ENCODE results near the gene SIRPB2.

Gene SIRPB2

DNA sequence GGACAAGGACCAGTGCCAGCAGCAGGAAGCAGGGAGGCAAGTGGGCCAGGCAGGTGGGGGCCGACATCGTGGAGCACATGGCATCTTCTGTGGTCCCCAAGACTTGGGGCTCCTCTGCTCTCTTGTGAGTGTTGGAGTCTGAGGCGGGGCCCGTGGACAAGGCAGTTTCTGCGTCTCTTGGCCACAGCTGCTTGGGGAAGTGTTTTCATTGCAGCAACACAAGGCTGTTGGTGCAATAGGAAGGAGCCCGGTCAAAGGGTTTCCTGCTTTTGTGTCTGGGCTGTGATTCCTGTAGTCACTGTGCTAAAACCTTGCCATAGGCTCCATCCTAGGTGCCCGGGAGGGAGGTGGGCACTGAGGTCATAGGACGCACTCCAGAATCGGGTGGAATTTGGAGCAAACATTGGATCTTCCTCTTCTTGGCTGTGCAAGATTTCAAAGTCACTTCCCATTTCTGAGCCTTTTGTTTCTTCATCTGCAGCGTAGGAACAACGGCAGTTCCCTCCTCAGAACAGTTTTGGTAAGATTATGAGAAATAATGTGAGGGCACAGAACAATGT lies at the start of gene SIRPB2:
Gene SIRPB2, minus strand, starts transcription at position 140 of the 560 bp plus-strand sequence. Its CDS starts 61 bp downstream, at position 79.
- no peak for DNase-seq (ENCODE audit: low read depth in 3 of 3, low spot score in 1 of 3)

DNA sequence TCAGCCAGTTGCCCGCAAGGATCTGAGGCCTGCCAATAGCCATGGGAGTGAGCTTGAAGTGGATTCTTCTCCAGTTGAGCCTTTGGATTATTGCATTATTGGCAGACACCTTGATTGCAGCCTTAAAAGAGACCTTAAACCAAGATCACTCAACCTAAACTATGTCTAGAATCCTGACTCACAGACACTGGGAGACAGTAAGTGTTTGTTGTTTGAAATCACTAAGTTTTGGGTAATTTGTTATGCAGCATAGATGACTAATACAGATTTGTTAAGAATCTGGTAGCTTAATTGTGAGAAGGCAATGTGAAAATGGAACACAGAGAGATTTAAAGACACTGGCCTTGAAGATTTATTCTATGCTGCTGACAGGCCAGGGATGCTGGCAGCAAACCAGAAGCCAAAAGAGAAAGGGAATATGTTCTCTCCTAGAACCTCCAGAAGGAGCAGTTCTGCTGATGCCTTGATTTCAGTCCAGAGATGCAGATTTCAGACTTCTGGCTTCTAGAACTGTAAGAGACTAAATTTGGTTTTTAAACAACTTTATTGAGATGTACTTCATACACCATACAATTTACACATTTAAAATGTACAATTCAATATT lies 48.7 kb upstream of the SIRPB2 start:
- no peak for DNase-seq (ENCODE audit: low read depth in 3 of 3, low spot score in 1 of 3)

DNA sequence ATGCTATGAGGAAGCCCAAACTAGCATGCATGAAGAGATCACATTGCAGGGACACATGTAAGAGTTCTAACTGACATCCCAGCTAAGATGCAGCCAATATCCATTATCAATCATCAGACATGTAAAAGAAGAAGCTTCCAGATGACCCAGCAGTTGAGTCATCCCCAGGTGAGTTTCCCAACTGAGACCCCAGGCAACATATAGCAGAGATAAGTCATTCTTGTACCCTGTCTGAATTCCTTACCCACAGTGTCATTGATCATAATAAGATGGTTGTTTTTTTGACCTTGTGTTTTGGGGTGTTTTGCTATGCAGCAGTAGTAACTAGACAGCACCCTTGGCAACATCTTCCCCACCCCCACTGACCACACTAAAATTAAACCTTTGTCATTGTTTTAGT lies 47.4 kb upstream of the SIRPB2 start:
- DNase-seq (ENCODE audit: low read depth in 3 of 3, low spot score in 1 of 3): no peak

DNA sequence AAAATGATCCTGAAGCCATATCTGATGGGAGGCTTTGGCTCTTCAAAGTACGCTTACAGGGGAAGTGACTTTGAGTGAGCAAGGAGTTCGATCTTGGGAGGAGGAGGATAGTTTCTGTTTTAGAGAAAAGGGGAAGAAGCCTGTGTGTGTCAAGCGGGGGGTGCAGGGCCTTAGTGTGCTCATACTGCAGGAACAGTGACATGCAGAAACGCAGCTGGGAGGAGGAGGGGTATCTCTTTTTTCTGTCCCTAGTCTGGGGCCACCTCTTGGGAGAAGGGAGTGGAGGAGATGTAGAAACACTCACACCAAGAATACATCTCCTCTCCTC lies 46.5 kb upstream of the SIRPB2 start:
- DNase-seq (ENCODE audit: low read depth in 3 of 3, low spot score in 1 of 3): no peak

DNA sequence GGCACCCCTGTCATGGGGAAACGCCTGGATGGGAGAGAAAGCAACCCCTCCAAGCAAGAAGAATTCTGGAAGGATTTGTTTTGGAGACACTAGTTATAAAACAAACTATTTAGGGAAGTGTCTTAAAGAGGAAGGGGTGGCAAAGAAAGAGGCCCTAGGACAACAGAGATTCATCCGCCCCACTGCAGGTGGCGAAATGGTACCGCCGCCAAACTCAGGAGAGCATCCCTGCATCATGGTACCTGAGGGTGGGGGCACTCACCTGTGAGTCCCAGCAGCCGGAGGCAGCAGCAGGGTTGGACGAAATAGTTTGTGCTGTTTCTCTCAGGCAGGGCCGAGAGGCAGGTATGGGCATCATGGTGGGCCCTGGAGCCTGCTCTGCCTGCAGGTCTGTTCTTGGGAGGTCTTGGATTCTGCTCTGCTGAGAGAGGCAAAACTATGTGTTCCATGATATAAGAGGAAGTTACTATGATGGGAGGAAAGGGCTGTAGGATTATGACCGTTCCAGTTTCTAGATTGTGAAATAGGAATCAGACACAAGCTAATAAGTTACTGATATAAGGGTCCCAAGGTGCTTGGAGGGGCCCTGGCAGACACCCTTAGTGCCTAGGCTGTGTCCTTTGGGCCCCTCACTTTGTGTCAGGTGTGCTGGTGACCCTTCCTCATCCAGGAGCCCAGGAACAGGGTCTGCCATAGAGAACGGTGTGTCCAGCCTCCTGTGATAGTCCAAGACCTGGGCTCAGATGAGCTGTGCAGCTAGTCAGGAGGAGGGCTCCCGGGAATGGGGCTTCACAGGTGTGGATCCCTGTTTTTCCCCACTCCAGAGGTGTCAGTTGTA lies 45.9 kb upstream of the SIRPB2 start:
- no peak for DNase-seq (ENCODE audit: low read depth in 3 of 3, low spot score in 1 of 3)

DNA sequence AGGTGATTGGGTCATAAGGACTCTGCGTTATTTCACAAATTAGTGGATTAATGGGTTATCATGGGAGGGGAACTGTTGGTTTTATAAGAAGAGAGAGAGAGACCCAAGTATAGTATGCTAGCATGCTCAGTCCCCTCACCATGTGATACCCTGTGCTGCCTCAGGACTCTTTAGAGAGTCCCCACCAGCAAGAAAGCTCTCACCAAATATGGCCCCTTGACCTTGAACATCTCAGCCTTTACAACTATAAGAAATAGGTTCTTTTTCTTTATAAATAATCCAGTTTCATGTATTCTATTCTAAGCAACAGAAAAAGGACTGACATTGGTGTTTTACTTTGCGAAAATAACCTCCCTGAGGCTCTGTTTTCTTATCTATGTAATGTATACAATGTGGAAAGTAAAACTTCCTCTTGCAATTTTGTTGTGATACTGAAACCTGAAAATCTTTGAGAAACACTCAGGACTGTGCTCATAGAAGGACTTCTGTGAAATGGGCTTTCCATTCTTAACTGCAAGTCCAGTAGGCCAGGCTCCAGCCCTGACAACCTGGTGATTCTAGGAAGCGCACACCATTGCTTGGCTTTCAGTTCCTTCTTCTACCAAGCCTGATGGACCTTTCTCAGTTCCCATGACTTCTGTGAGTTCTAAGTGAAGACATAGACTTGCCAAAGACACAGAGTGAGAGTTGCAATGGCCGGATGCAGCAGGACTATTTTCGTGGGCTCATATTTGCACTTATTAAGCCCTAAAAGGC lies 44.4 kb upstream of the SIRPB2 start:
- no peak for DNase-seq (ENCODE audit: low read depth in 3 of 3, low spot score in 1 of 3)

DNA sequence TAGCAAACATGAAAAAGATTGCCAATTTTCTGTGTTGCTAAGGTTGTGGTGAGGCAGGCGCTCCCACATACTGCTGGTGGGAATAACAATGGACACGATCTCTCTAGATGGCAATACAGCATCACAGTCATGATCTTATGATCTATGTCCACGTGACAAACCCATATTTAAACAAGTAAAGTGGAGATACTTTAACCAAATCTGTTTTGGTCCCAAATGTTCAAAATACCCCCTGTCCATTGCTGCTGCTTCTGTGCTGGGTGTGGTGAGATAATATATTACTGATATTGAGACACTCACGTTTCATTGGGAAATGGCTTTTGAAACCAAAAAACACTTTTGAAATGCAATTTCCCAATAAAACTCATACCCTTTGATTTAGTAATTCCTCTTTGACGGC lies 43.3 kb upstream of the SIRPB2 start:
- no peak for DNase-seq (ENCODE audit: low read depth in 3 of 3, low spot score in 1 of 3)

DNA sequence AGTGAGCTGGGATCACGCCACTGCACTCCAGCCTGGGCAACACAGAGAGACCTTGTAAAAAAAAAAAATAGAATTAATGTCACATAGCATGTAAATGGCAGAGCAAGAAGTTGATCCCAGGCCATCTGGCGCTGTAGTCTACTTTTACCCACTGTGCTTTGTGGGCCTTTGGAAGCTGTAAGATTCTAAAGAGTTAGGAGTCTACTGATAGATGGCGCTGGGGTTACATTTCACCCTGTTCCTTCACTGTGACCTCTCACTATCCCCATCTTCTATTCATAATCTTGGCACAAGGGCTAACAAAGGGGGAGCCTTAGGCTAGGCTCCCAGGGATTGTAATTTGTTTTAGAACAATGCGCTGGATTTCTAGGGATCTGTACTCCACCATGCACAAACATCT lies 41.8 kb upstream of the SIRPB2 start:
- no peak for DNase-seq (ENCODE audit: low read depth in 3 of 3, low spot score in 1 of 3)

DNA sequence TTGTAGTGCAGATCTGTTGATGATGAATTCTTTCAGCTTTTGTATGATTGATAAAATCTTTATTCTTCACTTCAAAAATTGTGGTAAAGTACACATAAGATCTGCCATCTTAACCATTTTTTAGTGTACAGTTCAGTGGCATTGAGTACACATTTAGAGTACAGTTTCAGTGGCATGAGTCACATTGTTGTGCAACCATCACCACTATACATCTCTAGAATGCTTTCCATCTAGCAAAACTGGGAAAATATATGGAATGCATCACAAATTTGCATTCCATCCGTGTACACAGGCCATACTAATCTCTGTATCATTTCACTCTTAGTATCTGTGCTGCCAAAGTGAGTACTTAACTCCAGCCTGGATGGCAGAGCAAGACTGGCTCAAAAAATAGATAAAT lies 37.6 kb upstream of the SIRPB2 start:
- DNase-seq (ENCODE audit: low read depth in 3 of 3, low spot score in 1 of 3): no peak

DNA sequence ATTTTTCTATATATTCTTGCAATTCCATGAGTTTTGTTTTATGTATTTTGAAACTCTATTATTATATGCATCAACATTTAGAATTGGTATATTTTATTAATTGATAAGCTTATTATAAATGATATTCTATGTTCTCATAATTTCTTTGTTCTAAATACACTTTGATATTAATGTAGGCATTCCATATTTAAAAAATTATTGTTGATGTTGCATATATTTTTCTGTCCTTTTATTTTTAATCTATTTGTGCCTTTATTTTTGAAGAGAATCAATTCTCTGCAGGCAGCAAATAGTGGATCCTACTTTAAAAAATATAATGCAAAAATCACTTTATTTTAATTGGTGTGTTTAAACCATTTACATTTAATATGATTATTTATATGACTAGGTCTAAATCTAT lies 36.7 kb upstream of the SIRPB2 start:
- no peak for DNase-seq (ENCODE audit: low read depth in 3 of 3, low spot score in 1 of 3)

DNA sequence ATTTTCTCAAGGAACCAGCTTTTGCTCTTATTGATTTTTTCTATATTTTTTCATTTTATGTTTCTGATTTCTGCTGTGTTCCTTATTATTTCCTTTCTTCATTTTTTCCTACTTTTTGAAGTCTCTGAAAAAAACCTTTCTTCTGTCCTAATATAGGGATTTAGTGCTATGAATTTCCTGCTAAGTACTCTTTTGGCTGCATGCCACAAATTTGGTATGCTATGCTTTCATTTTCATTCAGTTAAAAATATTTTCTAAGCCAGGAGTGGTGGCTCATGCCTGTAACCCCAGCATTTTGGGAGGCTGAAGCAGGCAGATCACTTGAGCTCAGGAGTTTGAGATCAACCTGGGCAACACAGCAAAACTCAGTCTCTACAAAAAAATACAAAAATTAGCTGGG lies 35.7 kb upstream of the SIRPB2 start:
- no peak for DNase-seq (ENCODE audit: low read depth in 3 of 3, low spot score in 1 of 3)

DNA sequence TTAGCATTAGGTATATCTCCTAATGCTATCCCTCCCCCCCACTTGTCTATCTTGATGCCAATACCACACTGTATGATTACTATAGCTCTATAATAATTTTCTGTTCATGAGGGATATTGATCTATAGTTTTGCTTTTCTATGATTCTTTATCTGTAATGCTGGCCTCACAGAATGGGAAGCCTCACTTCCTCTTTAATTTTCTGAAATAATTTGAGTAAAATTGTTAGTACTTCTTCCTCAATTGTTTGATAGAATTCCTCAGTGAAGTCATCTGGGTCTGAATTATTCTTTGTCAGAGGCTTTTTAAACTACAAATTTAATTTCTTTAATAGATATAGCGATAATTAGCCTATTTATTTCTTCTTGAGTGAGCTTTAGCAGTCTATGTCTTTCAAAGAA lies 35.1 kb upstream of the SIRPB2 start:
- no peak for DNase-seq (ENCODE audit: low read depth in 3 of 3, low spot score in 1 of 3)

DNA sequence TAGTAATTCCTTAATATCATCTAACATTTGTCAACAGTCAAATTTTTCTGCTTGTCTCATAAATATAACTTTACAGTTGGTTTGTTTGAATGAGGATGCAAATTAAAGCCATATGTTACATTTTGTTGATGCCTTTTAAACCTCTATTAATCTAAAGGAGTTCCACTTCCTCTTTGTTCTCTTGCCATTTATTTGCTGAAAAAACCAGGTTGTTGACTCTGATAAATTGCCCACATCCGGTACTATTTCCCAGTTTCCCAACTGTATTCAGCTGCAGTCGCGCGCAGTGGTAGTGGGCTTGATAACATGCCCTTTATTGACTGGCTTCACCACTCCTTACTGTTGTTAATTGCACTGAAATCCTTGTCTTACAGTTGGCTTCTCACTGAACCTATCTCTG lies 32.8 kb upstream of the SIRPB2 start:
- no peak for DNase-seq (ENCODE audit: low read depth in 3 of 3, low spot score in 1 of 3)

DNA sequence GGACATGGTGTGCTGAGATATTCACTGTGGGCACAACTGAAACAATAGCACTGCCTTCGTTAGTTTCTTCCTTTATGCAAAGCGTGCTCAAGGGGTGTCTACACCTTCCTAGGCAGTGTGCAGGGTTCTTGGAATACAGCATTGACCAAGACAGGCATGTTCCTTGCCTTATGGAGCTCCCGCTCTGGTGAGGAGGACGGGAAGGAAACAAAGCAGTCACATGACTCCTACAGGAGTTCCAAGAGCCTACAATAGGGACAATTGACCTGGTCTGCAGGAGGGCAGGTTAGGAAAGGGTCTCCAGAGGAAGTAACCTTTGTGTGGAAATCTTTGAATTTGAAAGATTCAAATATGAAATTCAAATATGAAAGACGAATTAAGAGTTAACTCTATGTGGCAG lies 25.8 kb upstream of the SIRPB2 start:
- no peak for DNase-seq (ENCODE audit: low read depth in 3 of 3, low spot score in 1 of 3)

DNA sequence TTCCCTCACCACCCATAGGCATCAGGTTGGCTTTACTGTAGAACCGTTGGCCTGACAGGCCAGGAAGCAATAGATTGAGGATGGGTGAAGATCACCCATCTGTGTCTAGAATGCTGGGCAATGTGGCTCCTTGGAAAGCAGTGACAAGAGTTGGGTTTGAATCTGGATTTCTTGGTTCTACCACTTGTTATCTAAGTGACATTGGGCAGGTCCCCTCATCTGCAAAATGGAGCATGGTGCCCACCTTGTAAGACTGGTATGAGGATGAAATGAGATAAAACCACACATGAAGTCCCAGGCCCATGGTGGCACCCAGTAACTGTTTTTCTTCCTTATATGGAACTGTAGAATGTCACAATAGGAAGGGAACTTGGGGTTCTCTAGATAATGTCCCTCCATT lies 22.6 kb upstream of the SIRPB2 start:
- no peak for DNase-seq (ENCODE audit: low read depth in 3 of 3, low spot score in 1 of 3)

DNA sequence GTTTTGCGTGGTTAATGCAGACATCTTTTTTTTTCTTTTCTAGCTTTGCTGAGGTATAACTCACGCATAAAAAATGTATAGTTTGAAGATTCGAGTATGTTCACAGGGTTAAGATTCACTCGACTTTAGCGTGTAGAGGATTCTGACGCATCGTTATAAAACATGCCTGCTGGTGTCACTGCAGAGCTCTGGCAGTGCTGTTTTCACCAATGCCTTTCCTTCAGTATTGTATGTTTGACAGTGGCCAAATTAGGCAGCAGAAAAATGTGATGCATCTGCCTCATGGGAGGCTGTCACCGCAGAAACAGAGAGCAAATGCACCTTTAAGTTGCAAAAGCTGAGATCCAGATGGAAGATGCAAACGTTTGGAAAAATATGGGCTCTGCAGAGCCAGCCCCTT lies 18.0 kb upstream of the SIRPB2 start:
- no peak for DNase-seq (ENCODE audit: low read depth in 3 of 3, low spot score in 1 of 3)

DNA sequence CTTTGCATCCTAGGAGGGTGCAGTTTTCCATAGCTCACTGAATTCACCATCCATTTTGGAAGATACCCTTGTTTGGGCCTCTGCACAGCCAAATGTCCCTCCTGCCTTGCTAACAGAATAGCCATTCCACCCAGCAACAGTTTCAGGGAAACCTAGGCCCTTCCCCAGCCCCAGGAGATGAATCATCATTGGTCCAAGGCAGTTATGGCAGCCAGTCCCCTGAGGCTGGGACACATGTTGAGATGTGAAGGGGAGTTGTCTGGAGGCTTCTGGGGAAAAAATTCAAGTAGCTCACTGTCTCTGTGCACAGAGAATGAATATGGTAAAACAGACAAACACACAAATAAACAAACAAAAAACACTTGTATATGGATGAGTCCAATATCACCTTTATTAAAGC lies 17.4 kb upstream of the SIRPB2 start:
- no peak for DNase-seq (ENCODE audit: low read depth in 3 of 3, low spot score in 1 of 3)

DNA sequence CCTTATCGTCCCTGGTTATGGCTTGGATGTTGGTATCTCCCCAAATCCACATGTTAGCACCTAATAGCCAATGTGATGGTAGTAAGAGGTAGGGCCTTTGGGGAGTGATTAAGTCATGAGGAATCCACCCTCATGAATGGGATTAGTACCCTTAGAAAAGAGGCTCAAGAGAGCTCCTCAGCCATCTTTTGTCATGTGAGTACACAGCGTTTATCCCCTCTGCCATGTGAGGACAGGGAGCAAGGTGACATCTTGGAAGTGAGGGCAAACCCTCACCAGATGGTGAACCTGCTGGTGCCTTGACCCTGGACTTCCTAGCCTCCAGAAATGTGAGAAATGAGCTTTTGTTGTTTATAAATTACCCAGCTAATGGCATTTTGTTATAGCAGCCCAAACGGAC lies 16.1 kb upstream of the SIRPB2 start:
- no peak for DNase-seq (ENCODE audit: low read depth in 3 of 3, low spot score in 1 of 3)

DNA sequence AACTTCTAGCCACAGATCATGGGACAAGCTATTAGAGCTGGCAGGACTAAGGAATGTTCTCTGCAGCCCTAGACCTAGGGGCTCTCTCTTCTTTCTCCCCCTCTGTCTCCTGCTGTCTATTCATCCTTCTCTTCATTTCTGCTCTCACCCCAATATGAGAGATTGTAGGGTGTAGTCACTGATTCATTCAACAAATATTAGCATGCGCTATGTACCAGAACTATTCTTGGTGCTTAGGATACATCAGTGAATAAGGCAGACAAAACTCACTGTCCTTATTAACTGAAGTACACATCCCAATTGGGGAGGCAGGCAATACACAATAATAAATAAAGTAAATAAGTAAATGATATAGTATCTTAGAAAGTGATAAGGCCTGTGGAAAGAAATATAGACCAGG lies 14.7 kb upstream of the SIRPB2 start:
- DNase-seq (ENCODE audit: low read depth in 3 of 3, low spot score in 1 of 3): no peak

DNA sequence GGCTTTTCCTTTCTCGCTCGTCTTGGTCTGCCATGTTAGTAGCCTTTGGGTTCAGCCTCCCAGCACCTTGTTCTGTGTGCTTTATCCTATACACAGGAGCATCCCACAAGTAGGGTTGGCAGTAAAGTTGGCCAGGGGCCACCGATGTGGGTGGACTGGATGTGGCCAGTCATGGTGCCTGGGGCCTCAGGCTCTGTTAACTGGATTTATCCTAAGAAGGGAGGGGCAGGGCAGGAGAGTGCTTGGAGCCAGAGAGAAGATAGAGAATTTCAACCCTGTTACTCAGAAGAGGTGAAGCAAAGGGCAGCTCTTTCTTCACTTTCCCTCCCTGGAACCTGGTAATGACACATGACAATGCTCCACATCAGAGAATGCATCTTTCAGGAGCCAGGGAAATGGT lies 14.1 kb upstream of the SIRPB2 start:
- no peak for DNase-seq (ENCODE audit: low read depth in 3 of 3, low spot score in 1 of 3)

DNA sequence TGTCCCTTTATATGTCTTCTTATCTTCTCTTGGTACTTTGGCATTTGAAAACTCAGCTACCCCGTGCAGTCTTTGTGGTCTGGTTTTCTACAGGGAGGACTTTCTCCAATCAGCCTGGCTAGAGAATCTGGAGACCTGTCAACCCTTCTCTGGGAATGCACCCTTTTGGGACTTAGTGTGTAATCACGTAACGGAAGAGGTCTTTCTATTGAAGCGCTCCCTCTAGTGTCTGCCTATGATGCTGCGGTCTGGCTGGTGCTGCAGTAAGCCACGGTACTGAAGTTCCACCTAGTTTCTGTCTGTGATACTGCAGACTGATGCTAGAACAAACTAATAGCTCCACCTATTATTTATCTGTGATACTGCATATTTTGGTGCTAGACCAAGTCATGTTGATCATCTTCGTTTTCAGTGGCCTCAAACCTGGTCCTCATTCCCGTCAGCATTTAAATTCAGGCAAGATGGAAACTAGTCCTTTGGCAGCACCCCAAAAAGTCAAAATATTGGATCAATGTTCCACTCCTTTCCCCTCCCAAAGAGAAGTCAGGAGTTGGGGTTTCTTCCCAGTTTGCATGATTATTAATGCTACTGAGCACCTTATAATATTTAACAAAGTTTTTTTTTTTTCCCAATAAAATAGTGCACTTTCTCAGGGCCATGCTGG lies 12.5 kb upstream of the SIRPB2 start:
- DNase-seq (ENCODE audit: low read depth in 3 of 3, low spot score in 1 of 3): peak; percentile 45 to 54 (median 47)

DNA sequence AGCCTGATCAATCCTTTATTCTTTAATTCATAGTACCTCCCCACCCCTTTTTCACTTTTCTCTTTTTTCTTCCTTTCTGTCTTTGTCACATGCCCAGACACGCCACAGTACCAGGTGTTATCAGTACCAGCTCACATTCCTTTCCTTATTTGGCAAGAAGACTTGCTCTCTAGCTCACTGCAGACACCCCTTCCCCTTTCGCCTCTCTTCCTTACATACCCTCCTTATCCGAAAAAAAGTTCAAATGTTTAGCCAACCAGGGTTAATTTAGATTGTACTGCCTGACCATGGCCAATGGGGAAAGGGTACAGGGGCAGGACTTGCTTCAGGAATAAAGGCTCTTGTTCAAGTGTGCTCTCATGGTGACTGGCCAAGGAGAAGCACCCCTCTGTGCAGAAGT lies 9.3 kb upstream of the SIRPB2 start:
- DNase-seq (ENCODE audit: low read depth in 3 of 3, low spot score in 1 of 3): no peak
